Aorta (tissue), 5 donors: ENCODE measurements around the gene MEDAG. TPM values are rescaled to one million over a fixed set of nuclear protein-coding genes. Genes with fewer than 3 reads are reported as not detected.

Source experiments
- ATAC-seq: fragments of 200-7000 bp; cut with Tn5 transposase; one replicate; pipeline ENCODE4 v1.9.1; 2022; ENCODE audit warnings: moderate library complexity; ENCODE audit not compliant: low FRiP score
- DNase-seq, 2 donors: peaks; one replicate each; pipeline ENCODE4 v3.0.0-alpha.2; 2020
- H3K27ac ChIP-seq, 2 donors: one replicate each; pipeline ENCODE4 v1.5.1; 2013; ENCODE audit warnings: low read length in 2 of 2, mild to moderate bottlenecking in 2 of 2, moderate library complexity in 2 of 2, control low read depth in 1 of 2, inconsistent platforms in 1 of 2, low read depth in 1 of 2
- H3K27me3 ChIP-seq, 2 donors: one replicate each; pipeline ENCODE4 v1.6.1; 2013; ENCODE audit warnings: control low read depth in 1 of 2, low read length in 1 of 2, mild to moderate bottlenecking in 1 of 2, moderate library complexity in 1 of 2; ENCODE audit not compliant: insufficient read depth in 2 of 2, control insufficient read depth in 1 of 2
- H3K36me3 ChIP-seq, 2 donors: one replicate each; pipeline ENCODE4 v1.6.1; 2013; ENCODE audit warnings: control low read depth in 1 of 2, low read length in 1 of 2, mild to moderate bottlenecking in 1 of 2; ENCODE audit not compliant: insufficient read depth in 2 of 2, control insufficient read depth in 1 of 2
- H3K4me1 ChIP-seq, 2 donors: one replicate each; pipeline ENCODE4 v1.6.1; 2013; ENCODE audit warnings: low read length in 2 of 2, control low read depth in 1 of 2, mild to moderate bottlenecking in 1 of 2, moderate library complexity in 1 of 2; ENCODE audit not compliant: insufficient read depth in 2 of 2, control insufficient read depth in 1 of 2
- H3K4me3 ChIP-seq, 2 donors: one replicate each; pipeline ENCODE4 v1.5.1; 2013; ENCODE audit warnings: low read length in 2 of 2, control low read depth in 1 of 2, mild to moderate bottlenecking in 1 of 2
- H3K9me3 ChIP-seq: one replicate; pipeline ENCODE4 v1.6.1; 2013; ENCODE audit warnings: mild to moderate bottlenecking, low read length; ENCODE audit not compliant: control insufficient read depth
- WGBS, 2 donors: extraction: QIAGEN DNeasy Blood & Tissue Kit; methylation state at CpG; one replicate each; pipeline ENCODE4 v1.1.7; 2013; 5-methylcytosine and 5-hydroxymethylcytosine counted together
- intact Hi-C, 2 donors: fragments of 100-400 bp; cut with DNase I; formaldehyde crosslinking; loops; one replicate each; pipeline versions ENCODE4 v1.14.2 to v1.15.0; 2022
- polyA plus RNA-seq, 2 donors: library from polyadenylated mRNA; stranded (reverse); fragments of 200-250 nt; gene quantifications; one replicate each; pipeline ENCODE4 v1.2.3, GENCODE V29; 2013
- total RNA-seq, 2 donors: library from RNA; stranded (reverse); fragmentation: NEBNext Ultra II Directional; extraction: Animal tissue kit (Norgen Biotek cat#: 25700); gene quantifications; one replicate each; pipeline ENCODE4 v1.2.1, GENCODE V29; 2021
- donor health status: healthy with polysubstance abuse.
- donor health status: Bipolar disorder and iron deficiency.
- donor health status: DM: no; HTN: no; CAD: no.
- donor health status: DM: no; HTN: no; CAD: no.
- donor health status: DM: yes; HTN: yes; CAD: no.

MEDAG gene
- total and polyA plus RNA-seq, 4 donors: 60.2 to 188 (median 155) TPM

- Histone ChIP-seq H3K36me3 (no peaks in the 10 kb centered on the region), H3K4me3 (peak overlapping the region; percentile 37 to 49), H3K4me1 (peaks cover 0 to 7% of the 10 kb centered on the region in 2 donors), H3K9me3 (no peaks in the 10 kb centered on the region), H3K27ac (peak overlapping the region; percentile 79 to 90), H3K27me3 (no peaks in the 10 kb centered on the region)
- intact Hi-C loops: loop anchor here in 1 of 2 donors (5.0 to 10.0 kb wide), 4 partner anchors 34 to 289 kb away; partner anchors contain the start of gene USPL1
- WGBS, 2 donors: 1% methylated on average over 43 to 60 of the region's 60 CpGs
- peak; percentile 65 to 86 for DNase-seq
- ATAC-seq: peak; percentile 58
Measured at GRCh38 chr13:30906411-30907051, 460 bp downstream of the MEDAG start.

DNA sequence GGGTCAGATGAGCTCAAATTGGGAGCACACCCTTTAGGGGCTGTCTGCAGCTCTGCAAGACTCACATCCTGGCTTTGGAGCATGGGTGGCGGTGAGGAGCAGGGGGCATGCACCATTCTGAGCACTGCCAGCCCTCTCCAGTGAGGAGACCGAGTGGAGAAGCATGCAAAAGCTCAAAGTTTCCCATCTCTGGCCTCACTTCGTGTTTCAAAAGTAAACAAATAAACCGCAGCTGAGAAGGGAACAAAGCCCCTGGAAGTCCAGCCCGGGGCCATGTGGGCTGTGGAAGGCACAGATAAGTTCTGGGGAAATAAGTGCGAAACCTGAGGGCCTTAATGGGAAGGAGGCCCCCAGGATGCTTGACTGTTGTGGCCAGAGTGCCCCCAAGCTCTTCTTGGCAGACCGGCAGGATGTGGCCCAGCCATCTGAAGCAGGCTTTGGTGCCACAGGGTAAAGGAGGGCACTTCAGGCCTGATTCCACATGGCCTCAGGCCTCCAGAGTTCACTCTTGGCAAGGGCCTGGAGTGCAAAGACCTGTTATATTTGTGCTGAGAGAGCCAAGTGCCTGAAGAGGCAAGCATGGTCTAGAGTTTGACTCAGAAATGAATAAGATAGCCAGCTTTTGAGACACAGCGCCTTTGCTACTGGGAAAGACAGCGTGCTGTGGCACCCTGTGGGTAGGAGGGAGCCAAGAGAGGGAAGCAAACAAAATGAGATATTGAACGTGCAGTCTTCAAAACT lies 1.2 kb downstream of the MEDAG start:
- 3 to 5% methylated on average over 10 of the region's 10 CpGs for WGBS, 2 donors
- H3K27me3 ChIP-seq: no peaks in the 10 kb centered on the region
- intact Hi-C loops: loop anchor here in 1 of 2 donors (5.0 to 10.0 kb wide), 4 partner anchors 35 to 290 kb away; partner anchors contain the start of gene USPL1
- no peak for DNase-seq
- H3K4me1 ChIP-seq: peaks cover 0 to 10% of the 10 kb centered on the region in 2 donors
- peak overlapping the region; percentile 37 to 49 for H3K4me3 ChIP-seq
- H3K9me3 ChIP-seq: no peaks in the 10 kb centered on the region
- peak; percentile 37 for ATAC-seq
- peak overlapping the region; percentile 79 to 90 for H3K27ac ChIP-seq
- H3K36me3 ChIP-seq: no peaks in the 10 kb centered on the region

DNA sequence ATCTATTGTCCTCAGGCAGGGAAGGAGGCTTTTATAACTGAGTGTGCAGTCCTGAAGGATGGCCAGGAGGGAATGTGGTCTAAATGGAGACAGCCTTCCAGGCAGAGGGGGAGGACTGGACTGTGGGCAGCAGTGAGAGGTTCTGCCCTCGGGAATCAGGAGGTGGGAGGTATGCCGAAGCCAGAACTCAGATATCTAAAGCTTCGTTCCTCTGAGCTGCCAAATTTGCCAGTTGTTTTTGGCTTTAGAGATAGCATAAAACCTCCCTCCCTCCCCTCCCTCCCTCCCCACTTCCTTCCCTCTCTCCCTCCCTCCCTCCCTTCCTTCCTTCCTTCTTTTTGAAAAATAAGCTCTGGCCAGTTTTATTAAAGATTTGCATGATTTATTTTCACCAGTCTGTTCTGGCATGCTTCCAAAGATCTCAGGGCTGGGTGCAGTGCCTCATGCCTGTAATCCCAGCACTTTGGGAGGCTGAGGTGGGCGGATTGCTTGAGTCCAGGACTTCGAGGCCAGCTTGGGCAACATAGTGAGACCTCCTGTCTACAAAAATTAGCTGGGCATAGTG lies 2.4 kb downstream of the MEDAG start:
- H3K4me1 ChIP-seq: peaks cover 0 to 14% of the 10 kb centered on the region in 2 donors

GRCh38 chr13:30910676-30911075 lies 4.6 kb downstream of the MEDAG start:
- H3K9me3 ChIP-seq: no peaks in the 10 kb centered on the region
- ATAC-seq: no peak
- no peaks in the 10 kb centered on the region for H3K27me3 ChIP-seq
- H3K4me1 ChIP-seq: peaks cover 0 to 18% of the 10 kb centered on the region in 2 donors
- H3K4me3 ChIP-seq: peak overlapping the region in 1 of 2 donors; percentile 4
- intact Hi-C loops: loop anchor here in 1 of 2 donors (5.0 kb wide), 1 partner anchor 67 kb away; no protein-coding TSS in a partner anchor
- DNase-seq: no peak
- peak overlapping the region in 1 of 2 donors; percentile 37 for H3K27ac ChIP-seq
- WGBS, 2 donors: 98 to 100% methylated on average over 3 of the region's 3 CpGs
- H3K36me3 ChIP-seq: no peaks in the 10 kb centered on the region

More for the DNA sequence above, 2.4 kb downstream of the MEDAG start:
- Histone ChIP-seq H3K36me3 (no peaks in the 10 kb centered on the region), H3K27me3 (no peaks in the 10 kb centered on the region), H3K4me3 (peak overlapping the region; percentile 37 to 49), H3K27ac (peak overlapping the region; percentile 72 to 79), H3K9me3 (no peaks in the 10 kb centered on the region)
- DNase-seq (peak in 1 of 2 donors; percentile 78), ATAC-seq (peak; percentile 74)
- WGBS, 2 donors: 1 to 5% methylated on average over 5 of the region's 5 CpGs
- intact Hi-C loops: loop anchor here in 1 of 2 donors (5.0 to 10.0 kb wide), 4 partner anchors 36 to 291 kb away; partner anchors contain the start of gene USPL1

- WGBS, 2 donors: 91% methylated on average over 19 of the region's 19 CpGs
- Histone ChIP-seq H3K4me3 (no peak overlapping the region), H3K4me1 (peaks cover 0 to 12% of the 10 kb centered on the region in 2 donors), H3K27ac (no peak overlapping the region), H3K27me3 (no peaks in the 10 kb centered on the region), H3K36me3 (peaks cover under 1 to 1% of the 10 kb centered on the region in 2 donors), H3K9me3 (no peaks in the 10 kb centered on the region)
- ATAC-seq (peak; percentile 30), DNase-seq (no peak)
- intact Hi-C loops: loop anchor here in 1 of 2 donors (5.0 kb wide), 1 partner anchor 61 kb away; no protein-coding TSS in a partner anchor
Measured at GRCh38 chr13:30915691-30916541, 9.8 kb downstream of the MEDAG start.

GRCh38 chr13:30916991-30917390 lies 10.9 kb downstream of the MEDAG start:
- Histone ChIP-seq H3K36me3 (peaks cover 2 to 3% of the 10 kb centered on the region in 2 donors), H3K4me3 (no peak overlapping the region), H3K4me1 (peaks cover 0 to 10% of the 10 kb centered on the region in 2 donors), H3K27me3 (no peaks in the 10 kb centered on the region), H3K9me3 (no peaks in the 10 kb centered on the region), H3K27ac (no peak overlapping the region)
- ATAC-seq: no peak
- 89 to 90% methylated on average over 6 of the region's 6 CpGs for WGBS, 2 donors
- no peak for DNase-seq
- intact Hi-C loops: loop anchor here in 1 of 2 donors (5.0 kb wide), 1 partner anchor 60 kb away; no protein-coding TSS in a partner anchor

DNA sequence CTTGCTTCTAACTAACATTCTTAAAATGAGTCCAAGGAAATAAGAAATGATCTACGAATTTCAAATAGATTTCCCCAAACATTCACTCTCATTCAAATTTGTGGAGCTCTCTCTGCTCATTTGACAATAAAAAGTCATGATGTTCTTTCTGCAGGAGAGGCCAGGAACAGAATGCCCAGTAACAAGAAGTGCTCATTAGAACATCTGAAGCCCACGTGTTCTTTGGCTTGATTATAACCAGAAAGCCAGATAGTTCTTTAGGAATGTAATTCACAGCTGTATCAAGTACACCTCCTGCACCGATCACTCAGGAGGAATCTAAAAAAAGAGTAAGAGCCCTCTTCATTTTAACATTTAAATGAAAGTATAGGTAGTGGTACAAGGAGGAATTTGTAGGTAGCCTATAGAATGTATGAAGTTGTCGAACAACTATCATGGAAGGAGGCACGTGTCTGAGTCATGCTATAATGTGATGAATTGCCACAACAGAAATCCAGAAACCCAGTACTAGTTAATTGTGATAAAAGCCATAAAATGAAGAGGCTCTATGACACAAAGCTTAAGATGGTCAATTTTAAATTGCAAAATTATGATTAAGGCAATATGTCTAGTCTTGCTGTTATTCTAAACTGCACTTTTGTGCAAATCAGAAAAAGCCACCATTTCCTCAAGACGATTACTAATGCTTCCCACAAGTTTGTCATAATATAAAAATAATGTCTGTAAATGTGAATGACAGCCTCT lies 12.8 kb downstream of the MEDAG start:
- no peak for DNase-seq
- Histone ChIP-seq H3K4me1 (peaks cover 0 to 4% of the 10 kb centered on the region in 2 donors), H3K36me3 (peaks cover 2 to 11% of the 10 kb centered on the region in 2 donors), H3K27ac (no peak overlapping the region), H3K4me3 (no peak overlapping the region), H3K27me3 (no peaks in the 10 kb centered on the region), H3K9me3 (no peaks in the 10 kb centered on the region)
- 63 to 75% methylated on average over 6 of the region's 6 CpGs for WGBS, 2 donors
- intact Hi-C loops: loop anchor here in 1 of 2 donors (5.0 kb wide), 1 partner anchor 58 kb away; no protein-coding TSS in a partner anchor
- ATAC-seq: no peak
